Embryonic facial prominence (tissue), 1 donor: ENCODE data around the gene CEP250.
"Not testable (repeated sequence)": the region's sequence is repeated elsewhere in the genome, so short reads cannot be mapped to it uniquely, and the experiment has no call there.

Source experiments
- DNase-seq: peaks from one replicate; pipeline ENCODE4 v3.0.0-alpha.2; 2016; ENCODE audit errors: extremely low spot score

The CEP250 gene

GRCh38 chr20:35454881-35455609, at the start of gene CEP250:
Gene CEP250, plus strand, starts transcription at chr20:35455598. Its CDS starts 6,770 bp downstream, at chr20:35462368.
- DNase-seq = peak; percentile 91

GRCh38 chr20:35405775-35406174, 49.6 kb upstream of the CEP250 start:
- DNase-seq = no peak

- DNase-seq = no peak
These were observed 47.1 kb upstream of the CEP250 start for GRCh38 chr20:35408270-35408669.

GRCh38 chr20:35409542-35409941, 45.9 kb upstream of the CEP250 start:
- DNase-seq = no peak

GRCh38 chr20:35410613-35411012, 44.8 kb upstream of the CEP250 start:
- no peak for DNase-seq

GRCh38 chr20:35421322-35421721, 34.1 kb upstream of the CEP250 start:
- no peak for DNase-seq

- DNase-seq = no peak
These were observed 23.6 kb upstream of the CEP250 start for GRCh38 chr20:35431621-35432429.

GRCh38 chr20:35432430-35432735, 23.0 kb upstream of the CEP250 start:
- no peak for DNase-seq

GRCh38 chr20:35433337-35433736, 22.1 kb upstream of the CEP250 start:
- DNase-seq = no peak

GRCh38 chr20:35434085-35435005, 21.1 kb upstream of the CEP250 start:
- DNase-seq = no peak

- DNase-seq = no peak
These were observed 19.2 kb upstream of the CEP250 start for GRCh38 chr20:35436177-35436573.

- DNase-seq = no peak
These were observed 17.8 kb upstream of the CEP250 start for GRCh38 chr20:35437599-35437998.

- DNase-seq = no peak
These were observed 12.4 kb upstream of the CEP250 start for GRCh38 chr20:35443003-35443402.

- no peak for DNase-seq
These were observed 11.2 kb upstream of the CEP250 start for GRCh38 chr20:35444226-35444625.

- no peak for DNase-seq
These were observed 8.9 kb upstream of the CEP250 start for GRCh38 chr20:35446356-35447078.

- no peak for DNase-seq
These were observed 8.2 kb upstream of the CEP250 start for GRCh38 chr20:35447082-35447789.

- DNase-seq = no peak
These were observed 6.5 kb upstream of the CEP250 start for GRCh38 chr20:35448788-35449373.

- DNase-seq = not testable (repeated sequence)
These were observed 5.5 kb upstream of the CEP250 start for GRCh38 chr20:35449855-35450254.

GRCh38 chr20:35451295-35451694, 4.1 kb upstream of the CEP250 start:
- DNase-seq = peak; percentile 42

GRCh38 chr20:35453647-35454046, 1.8 kb upstream of the CEP250 start:
- no peak for DNase-seq
